ENCODE results near the gene ARFRP1. TPM values are rescaled to one million over a fixed set of nuclear protein-coding genes. Genes with fewer than 3 reads are reported as not detected.

Gene ARFRP1
- total and polyA plus RNA-seq, 2 of the 13 experiments (the other 11 are each of a cell fraction or from before 2014, with no cell fraction given), result 32.0 to 51.1 TPM

DNA sequence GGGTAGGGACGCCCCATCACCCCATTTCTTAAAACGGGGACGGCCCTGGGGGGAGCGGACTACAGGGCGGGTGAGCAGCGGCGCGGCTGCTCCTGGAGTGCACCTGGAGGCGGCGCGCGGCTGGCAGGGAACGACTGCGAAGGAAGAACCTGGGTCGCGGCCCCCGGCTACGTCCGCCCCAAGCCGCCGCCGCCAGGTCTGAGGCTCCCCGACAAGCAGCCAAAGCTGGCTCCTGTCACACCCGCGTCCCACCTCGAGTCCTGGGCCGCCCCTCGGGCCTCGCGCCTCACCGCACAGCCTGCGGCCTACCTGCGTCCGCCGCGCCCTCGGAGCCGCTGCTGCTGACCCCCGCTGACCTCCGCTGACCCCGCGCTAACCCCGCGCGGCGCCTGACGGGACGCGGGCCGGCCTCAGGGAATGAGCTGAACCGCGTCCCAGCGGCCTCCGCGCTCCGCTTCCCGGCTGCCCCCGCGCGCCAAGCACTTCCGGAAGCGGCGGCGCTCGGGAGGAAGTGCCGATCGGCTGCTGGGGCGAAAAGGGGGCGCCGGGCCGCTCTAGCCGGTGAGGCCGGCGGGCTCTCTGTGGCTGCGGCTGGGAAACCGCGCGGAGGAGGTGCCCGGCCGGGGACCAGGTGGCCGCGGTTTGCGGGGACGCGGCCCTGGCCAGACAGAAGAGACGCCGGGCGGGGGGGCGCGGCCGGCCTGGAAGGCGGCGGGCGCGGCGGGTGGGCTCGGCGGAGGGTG, at the start of gene ARFRP1, which contains the start of gene ZGPAT (continued):
- TF ChIP-seq CCAR2 (optimal IDR thresholded peaks at IDR 0.05; ENCODE audit: low read depth, low read length) (no peak), MIER3 (CRISPR knock-in tag; IDR thresholded peaks at IDR 0.05; ENCODE audit: borderline replicate concordance) (peak; percentile 92), ZBTB7B (CRISPR knock-in tag; IDR thresholded peaks at IDR 0.05) (peak; percentile 88), PRMT3 (CRISPR knock-in tag; IDR thresholded peaks at IDR 0.05; ENCODE audit: borderline replicate concordance, low read depth) (0 out of 2 replicates have a peak, but pooled peaks have one; percentile 51), ZNF34 (CRISPR knock-in tag; IDR thresholded peaks at IDR 0.05; ENCODE audit: borderline replicate concordance) (peak; percentile 37; the same call in 1 of the 2 replicates), PHF8 (CRISPR knock-in tag; IDR thresholded peaks at IDR 0.05) (peak; percentile 98), ZNF460 (CRISPR knock-in tag; IDR thresholded peaks at IDR 0.05; ENCODE audit: borderline replicate concordance) (peak; percentile 61), MEIS1 (CRISPR knock-in tag; IDR thresholded peaks at IDR 0.05; ENCODE audit: borderline replicate concordance) (no peak; the same call in 1 of the 2 replicates), FOXA3 (CRISPR knock-in tag; IDR thresholded peaks at IDR 0.05) (peak; percentile 83), ZNF263 (CRISPR knock-in tag; IDR thresholded peaks at IDR 0.05) (peak; percentile 79), ESRRA (CRISPR knock-in tag; IDR thresholded peaks at IDR 0.05; ENCODE audit: low read depth) (peak; percentile 96), SIX4 (CRISPR knock-in tag; IDR thresholded peaks at IDR 0.05) (0 out of 2 replicates have a peak, but pooled peaks have one; percentile 11), ZFP36 (IDR thresholded peaks at IDR 0.05; ENCODE audit: borderline replicate concordance, low read depth, low read length, partially characterized antibody) (no peak), PHF20 (CRISPR knock-in tag; IDR thresholded peaks at IDR 0.05) (peak; percentile 99), ZSCAN25 (CRISPR knock-in tag; IDR thresholded peaks at IDR 0.05) (peak; percentile 89)
- TF ChIP-seq, protein P1, sequence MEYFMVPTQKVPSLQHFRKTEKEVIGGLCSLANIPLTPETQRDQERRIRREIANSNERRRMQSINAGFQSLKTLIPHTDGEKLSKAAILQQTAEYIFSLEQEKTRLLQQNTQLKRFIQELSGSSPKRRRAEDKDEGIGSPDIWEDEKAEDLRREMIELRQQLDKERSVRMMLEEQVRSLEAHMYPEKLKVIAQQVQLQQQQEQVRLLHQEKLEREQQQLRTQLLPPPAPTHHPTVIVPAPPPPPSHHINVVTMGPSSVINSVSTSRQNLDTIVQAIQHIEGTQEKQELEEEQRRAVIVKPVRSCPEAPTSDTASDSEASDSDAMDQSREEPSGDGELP (IDR thresholded peaks at IDR 0.05; ENCODE audit: borderline replicate concordance, low read depth), result peak; percentile 91; the same call in 1 of the 2 replicates
- TF ChIP-seq, protein P2, sequence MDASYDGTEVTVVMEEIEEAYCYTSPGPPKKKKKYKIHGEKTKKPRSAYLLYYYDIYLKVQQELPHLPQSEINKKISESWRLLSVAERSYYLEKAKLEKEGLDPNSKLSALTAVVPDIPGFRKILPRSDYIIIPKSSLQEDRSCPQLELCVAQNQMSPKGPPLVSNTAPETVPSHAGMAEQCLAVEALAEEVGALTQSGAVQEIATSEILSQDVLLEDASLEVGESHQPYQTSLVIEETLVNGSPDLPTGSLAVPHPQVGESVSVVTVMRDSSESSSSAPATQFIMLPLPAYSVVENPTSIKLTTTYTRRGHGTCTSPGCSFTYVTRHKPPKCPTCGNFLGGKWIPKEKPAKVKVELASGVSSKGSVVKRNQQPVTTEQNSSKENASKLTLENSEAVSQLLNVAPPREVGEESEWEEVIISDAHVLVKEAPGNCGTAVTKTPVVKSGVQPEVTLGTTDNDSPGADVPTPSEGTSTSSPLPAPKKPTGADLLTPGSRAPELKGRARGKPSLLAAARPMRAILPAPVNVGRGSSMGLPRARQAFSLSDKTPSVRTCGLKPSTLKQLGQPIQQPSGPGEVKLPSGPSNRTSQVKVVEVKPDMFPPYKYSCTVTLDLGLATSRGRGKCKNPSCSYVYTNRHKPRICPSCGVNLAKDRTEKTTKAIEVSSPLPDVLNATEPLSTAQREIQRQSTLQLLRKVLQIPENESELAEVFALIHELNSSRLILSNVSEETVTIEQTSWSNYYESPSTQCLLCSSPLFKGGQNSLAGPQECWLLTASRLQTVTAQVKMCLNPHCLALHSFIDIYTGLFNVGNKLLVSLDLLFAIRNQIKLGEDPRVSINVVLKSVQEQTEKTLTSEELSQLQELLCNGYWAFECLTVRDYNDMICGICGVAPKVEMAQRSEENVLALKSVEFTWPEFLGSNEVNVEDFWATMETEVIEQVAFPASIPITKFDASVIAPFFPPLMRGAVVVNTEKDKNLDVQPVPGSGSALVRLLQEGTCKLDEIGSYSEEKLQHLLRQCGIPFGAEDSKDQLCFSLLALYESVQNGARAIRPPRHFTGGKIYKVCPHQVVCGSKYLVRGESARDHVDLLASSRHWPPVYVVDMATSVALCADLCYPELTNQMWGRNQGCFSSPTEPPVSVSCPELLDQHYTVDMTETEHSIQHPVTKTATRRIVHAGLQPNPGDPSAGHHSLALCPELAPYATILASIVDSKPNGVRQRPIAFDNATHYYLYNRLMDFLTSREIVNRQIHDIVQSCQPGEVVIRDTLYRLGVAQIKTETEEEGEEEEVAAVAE (CRISPR knock-in tag; IDR thresholded peaks at IDR 0.05; ENCODE audit: borderline replicate concordance), result peak; percentile 85
- TF ChIP-seq, protein P3, sequence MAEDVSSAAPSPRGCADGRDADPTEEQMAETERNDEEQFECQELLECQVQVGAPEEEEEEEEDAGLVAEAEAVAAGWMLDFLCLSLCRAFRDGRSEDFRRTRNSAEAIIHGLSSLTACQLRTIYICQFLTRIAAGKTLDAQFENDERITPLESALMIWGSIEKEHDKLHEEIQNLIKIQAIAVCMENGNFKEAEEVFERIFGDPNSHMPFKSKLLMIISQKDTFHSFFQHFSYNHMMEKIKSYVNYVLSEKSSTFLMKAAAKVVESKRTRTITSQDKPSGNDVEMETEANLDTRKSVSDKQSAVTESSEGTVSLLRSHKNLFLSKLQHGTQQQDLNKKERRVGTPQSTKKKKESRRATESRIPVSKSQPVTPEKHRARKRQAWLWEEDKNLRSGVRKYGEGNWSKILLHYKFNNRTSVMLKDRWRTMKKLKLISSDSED (CRISPR knock-in tag; IDR thresholded peaks at IDR 0.05), result peak; percentile 51; the same call in 1 of the 2 replicates
- TF ChIP-seq, protein P4, sequence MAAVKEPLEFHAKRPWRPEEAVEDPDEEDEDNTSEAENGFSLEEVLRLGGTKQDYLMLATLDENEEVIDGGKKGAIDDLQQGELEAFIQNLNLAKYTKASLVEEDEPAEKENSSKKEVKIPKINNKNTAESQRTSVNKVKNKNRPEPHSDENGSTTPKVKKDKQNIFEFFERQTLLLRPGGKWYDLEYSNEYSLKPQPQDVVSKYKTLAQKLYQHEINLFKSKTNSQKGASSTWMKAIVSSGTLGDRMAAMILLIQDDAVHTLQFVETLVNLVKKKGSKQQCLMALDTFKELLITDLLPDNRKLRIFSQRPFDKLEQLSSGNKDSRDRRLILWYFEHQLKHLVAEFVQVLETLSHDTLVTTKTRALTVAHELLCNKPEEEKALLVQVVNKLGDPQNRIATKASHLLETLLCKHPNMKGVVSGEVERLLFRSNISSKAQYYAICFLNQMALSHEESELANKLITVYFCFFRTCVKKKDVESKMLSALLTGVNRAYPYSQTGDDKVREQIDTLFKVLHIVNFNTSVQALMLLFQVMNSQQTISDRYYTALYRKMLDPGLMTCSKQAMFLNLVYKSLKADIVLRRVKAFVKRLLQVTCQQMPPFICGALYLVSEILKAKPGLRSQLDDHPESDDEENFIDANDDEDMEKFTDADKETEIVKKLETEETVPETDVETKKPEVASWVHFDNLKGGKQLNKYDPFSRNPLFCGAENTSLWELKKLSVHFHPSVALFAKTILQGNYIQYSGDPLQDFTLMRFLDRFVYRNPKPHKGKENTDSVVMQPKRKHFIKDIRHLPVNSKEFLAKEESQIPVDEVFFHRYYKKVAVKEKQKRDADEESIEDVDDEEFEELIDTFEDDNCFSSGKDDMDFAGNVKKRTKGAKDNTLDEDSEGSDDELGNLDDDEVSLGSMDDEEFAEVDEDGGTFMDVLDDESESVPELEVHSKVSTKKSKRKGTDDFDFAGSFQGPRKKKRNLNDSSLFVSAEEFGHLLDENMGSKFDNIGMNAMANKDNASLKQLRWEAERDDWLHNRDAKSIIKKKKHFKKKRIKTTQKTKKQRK (IDR thresholded peaks at IDR 0.05; ENCODE audit: low read length), result no peak
